Activated naive CD8-positive, alpha-beta T cell treated with anti-CD3 and anti-CD28 coated beads, Interleukin-2, amount 10 ng/mL, durations not matched to agents 7 days and 5 days (primary cell): Measurements from ENCODE around the gene SMIM13. TPM values are rescaled to one million over a fixed set of nuclear protein-coding genes. Genes with fewer than 3 reads are reported as not detected.
A peak's percentile ranks its signal among the peaks of the same experiment; 100 is the strongest.

Experiments used
- ATAC-seq: fragments of 150-1000 bp; cut with Tn5 transposase; one replicate; pipeline ENCODE4 v1.10.0; 2021; ENCODE audit warnings: low read depth, moderate library complexity
- POLR2A ChIA-PET: fragments of 350-600 bp; sonication (Branson Sonifier 250); formaldehyde crosslinking; loops from one replicate; lab custom pipeline; 2021; ENCODE audit warnings: antibody characterized with exemption; lab: Charles Lee
- DNase-seq: peaks from one replicate; pipeline ENCODE4 v3.0.0; 2021
- H3K27ac Mint-ChIP-seq: one replicate; pipeline ENCODE4 v1.8.0; 2022; ENCODE audit warnings: mild to moderate bottlenecking, mixed read lengths
- H3K27me3 Mint-ChIP-seq: one replicate; pipeline ENCODE4 v1.8.0; 2022; ENCODE audit warnings: mild to moderate bottlenecking, moderate library complexity, mixed read lengths
- H3K36me3 Mint-ChIP-seq: one replicate; pipeline ENCODE4 v1.8.0; 2021; ENCODE audit warnings: mild to moderate bottlenecking, mixed read lengths
- H3K4me1 Mint-ChIP-seq: one replicate; pipeline ENCODE4 v1.8.0; 2021; ENCODE audit warnings: mixed read lengths
- H3K4me3 Mint-ChIP-seq: one replicate; pipeline ENCODE4 v1.8.0; 2022; ENCODE audit warnings: mild to moderate bottlenecking, moderate library complexity, mixed read lengths
- H3K9me3 Mint-ChIP-seq: one replicate; pipeline ENCODE4 v1.8.0; 2021; ENCODE audit warnings: mixed read lengths
- total RNA-seq, 2 experiments: library from RNA; stranded (reverse); gene quantifications; one replicate each; pipeline ENCODE4 v1.2.3, GENCODE V29; 2021

SMIM13 gene
- total RNA-seq, 2 experiments from 2014 or later, result 7.0 to 8.3 TPM

DNA sequence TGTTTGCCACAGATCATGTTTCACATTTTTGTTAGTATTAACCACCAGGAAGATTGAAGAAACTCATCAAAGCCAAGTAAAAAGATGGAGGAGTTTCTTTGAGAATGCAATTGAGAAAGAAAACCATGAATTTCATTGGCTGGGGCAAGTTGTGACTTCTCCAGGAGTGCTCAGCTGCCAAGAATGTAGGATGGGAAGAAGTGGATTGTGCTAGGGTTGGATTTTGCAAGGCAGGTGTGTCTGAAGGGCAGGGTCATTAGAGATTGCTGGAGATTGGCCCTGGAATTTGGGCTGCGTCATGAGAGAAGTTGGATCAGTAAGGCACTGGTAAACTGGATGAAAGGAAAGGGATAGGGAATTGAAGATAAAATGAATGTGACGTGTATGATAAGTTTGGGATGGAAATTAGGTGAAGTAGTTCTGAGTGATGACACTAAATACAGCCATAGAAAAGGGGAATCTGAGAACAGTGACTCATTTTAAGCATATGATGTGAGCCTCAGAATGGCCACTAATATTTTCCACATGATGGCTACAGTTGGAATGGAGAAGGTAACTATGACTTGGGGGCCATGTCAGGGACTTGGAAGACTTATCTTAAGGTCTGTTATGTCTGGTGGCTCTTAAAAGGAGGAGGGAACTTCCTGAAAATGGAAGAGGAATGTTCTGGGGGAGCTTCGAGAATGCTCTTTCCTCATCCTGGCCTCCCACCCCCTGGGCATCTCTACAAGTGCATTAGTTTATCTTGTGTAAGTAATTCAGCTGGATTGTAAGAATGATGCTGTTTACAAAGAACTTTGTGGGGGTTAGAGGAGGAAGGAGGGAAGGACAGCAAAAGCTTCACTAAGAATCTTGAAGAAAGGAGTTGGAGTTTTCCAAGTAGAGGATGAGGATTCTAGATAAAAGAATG lies 45.7 kb downstream of the SMIM13 start:
- Mint-ChIP-seq H3K36me3 (peaks cover 9% of the 10 kb centered on the region), H3K9me3 (no peaks in the 10 kb centered on the region), H3K27me3 (peaks cover 2% of the 10 kb centered on the region), H3K27ac (no peak overlapping the region), H3K4me1 (peaks cover 4% of the 10 kb centered on the region), H3K4me3 (no peak overlapping the region)
- ATAC-seq, result no peak
- no peak for DNase-seq
- POLR2A ChIA-PET, result no interaction called here

DNA sequence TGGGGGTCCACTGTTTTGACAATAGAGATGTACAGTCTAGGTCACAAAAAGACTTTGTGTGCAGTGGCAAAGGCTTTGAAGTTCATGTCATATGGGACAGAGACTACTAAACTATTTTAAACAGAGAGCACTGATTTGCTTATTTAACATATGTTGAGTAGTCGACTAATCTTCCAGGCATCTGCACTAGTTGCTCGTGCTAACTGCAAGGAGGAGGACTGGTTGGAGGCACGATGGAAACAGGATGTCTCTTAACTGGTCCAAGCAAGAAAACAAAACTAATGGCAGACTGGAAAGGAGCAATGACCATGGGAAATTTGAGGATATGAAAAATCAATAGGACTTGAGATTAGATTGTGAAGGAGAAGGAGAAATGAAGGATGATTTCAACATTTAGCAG lies 46.4 kb downstream of the SMIM13 start:
- DNase-seq (no peak), ATAC-seq (no peak)
- H3K4me1 Mint-ChIP-seq, result peaks cover 6% of the 10 kb centered on the region
- H3K27ac Mint-ChIP-seq, result no peak overlapping the region
- H3K9me3 Mint-ChIP-seq, result no peaks in the 10 kb centered on the region
- POLR2A ChIA-PET, result no interaction called here
- peaks cover 4% of the 10 kb centered on the region for H3K36me3 Mint-ChIP-seq
- peaks cover 2% of the 10 kb centered on the region for H3K27me3 Mint-ChIP-seq
- H3K4me3 Mint-ChIP-seq, result no peak overlapping the region

DNA sequence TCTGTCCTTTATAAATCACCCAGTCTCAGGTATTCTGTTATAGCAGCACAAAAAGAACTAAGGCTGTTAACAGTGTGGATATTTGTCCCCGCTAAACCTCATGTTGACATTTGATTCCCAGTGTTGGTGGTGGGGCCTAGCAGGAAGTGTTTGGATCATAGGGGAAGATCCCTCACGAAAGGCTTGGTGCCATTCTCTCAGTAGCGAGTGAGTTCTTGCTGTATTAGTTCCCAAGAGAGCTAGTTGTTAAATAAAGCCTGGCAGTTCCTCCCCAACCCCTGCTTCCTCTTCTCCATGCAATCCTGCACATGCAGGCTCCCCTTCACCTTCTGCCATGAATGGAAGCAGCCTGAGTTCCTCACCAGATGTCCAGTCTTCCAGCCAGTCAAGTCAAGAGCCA lies 47.7 kb downstream of the SMIM13 start:
- Mint-ChIP-seq H3K36me3 (peaks cover 4% of the 10 kb centered on the region), H3K4me1 (peaks cover 6% of the 10 kb centered on the region), H3K27me3 (peaks cover 2% of the 10 kb centered on the region), H3K27ac (no peak overlapping the region), H3K4me3 (no peak overlapping the region), H3K9me3 (no peaks in the 10 kb centered on the region)
- DNase-seq (no peak), ATAC-seq (no peak)
- POLR2A ChIA-PET, result no interaction called here

DNA sequence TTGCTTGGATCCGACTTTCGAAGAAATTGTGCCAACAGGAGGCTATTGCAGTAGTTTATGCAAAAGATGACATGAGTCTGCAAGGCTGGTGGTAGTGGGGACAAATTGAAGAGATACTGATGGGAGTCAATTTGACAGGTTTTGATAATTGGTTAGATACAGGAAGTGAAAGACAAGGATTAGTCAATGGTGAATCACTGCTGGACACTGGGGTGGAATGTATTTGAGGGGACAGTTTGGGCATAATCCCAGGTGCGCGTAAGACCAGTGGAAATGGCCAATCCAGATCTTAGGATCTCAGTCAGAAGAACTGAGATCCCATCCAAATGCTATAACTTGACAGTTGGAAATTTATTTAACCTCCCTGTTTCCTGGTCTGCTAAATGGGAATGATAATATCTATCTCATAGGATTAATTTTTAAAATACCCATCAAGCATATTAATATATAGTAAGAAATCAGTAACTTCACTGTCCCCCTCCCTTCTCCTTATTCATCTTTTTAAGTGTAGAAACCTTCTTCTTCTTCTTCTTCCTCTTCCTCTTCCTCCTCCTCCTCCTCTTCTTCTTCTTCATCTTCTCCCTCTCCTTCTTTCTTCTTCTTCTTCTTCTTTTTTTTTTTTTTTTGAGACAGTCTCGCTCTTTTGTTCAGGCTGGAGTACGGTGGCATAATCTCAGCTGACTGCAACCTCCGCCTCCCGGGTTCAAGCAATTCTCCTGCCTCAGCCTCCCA lies 48.8 kb downstream of the SMIM13 start:
- Mint-ChIP-seq H3K4me1 (peaks cover 6% of the 10 kb centered on the region), H3K36me3 (peaks cover 4% of the 10 kb centered on the region), H3K4me3 (no peak overlapping the region), H3K9me3 (no peaks in the 10 kb centered on the region), H3K27ac (no peak overlapping the region), H3K27me3 (peaks cover 2% of the 10 kb centered on the region)
- no peak for DNase-seq
- POLR2A ChIA-PET, result no interaction called here
- no peak for ATAC-seq

DNA sequence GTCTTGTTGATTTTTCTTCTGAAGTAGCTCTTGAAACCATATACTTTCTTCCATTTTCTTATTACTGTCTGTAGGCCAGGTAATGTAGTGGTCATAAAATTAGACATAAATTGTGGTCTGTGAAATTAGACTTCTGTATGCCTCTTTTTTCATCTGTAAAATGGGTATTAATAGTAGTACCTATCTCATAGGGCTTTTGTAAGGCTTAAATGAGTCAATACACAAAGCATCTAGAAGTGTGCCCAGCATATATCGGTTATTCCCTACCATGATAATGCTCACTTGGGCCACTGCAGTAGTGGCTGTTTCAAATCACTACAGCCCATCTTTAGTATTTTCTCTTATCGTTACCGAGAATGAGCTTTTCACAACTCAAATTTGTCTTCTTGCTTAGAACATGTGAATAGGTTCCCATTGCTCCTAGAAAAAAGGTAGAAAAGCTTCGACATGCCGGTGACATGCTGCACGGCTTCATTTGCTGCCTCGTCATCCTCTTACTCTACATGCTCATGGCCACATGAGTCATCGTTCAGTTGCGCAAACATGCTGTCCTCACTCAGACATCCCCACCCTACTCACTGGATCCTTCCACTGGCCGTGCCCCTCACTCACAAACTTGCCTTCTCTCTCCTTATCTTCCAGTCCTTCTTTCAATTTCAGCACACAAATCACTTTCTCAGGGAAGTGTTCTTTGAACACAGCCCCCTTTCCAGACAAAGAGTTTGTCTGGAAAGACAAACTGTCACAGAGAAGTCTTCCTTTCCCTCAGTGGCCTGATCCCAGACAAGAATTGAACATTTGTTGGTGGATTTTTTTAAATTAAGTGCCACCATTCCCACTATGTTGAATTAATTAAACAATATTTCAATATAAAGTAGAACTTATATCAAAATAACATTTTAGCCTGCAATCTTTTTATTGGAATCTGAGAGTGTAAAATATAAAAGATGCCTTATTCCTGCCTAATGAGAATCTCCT lies 50.0 kb downstream of the SMIM13 start:
- Mint-ChIP-seq H3K27me3 (peaks cover 2% of the 10 kb centered on the region), H3K27ac (no peak overlapping the region), H3K4me1 (peaks cover 6% of the 10 kb centered on the region), H3K4me3 (no peak overlapping the region), H3K9me3 (no peaks in the 10 kb centered on the region), H3K36me3 (peaks cover 4% of the 10 kb centered on the region)
- no peak for ATAC-seq
- POLR2A ChIA-PET, result interaction anchor here (0.7 to 1.5 kb wide), 4 partner anchors 11 to 89 kb away, joined by 3 to 4 read pairs (median 3); partner anchors contain the start of gene NEDD9
- no peak for DNase-seq

DNA sequence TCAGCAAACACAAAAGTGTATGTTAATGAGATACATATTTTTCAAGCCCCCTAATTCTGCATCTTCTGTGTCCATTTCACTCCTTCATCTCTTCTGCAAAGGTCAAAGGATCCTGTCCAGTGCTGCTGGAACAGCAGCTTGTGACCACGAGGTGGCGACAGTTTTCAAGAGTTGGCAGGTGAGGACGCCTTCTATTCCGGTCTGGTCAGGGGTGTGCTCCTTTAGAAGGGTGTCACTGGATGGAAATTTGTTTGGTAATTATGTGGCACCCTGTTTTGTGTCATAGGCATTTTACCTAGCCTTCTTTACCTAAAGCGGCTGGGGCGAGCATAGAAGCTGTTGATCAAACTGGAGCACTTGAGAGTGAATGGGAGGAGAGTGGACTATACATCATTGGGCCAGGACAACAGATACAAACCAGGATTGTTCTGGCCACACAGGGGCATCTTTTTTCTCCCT lies 50.8 kb downstream of the SMIM13 start:
- H3K9me3 Mint-ChIP-seq, result no peaks in the 10 kb centered on the region
- peaks cover 4% of the 10 kb centered on the region for H3K4me1 Mint-ChIP-seq
- H3K27me3 Mint-ChIP-seq, result peaks cover 2% of the 10 kb centered on the region
- no peaks in the 10 kb centered on the region for H3K36me3 Mint-ChIP-seq
- POLR2A ChIA-PET, result interaction anchor here (0.7 to 1.5 kb wide), 4 partner anchors 10 to 88 kb away, joined by 3 to 4 read pairs (median 3); partner anchors contain the start of gene NEDD9
- H3K4me3 Mint-ChIP-seq, result no peak overlapping the region
- ATAC-seq (peak; percentile 92), DNase-seq (peak; percentile 76)
- no peak overlapping the region for H3K27ac Mint-ChIP-seq

DNA sequence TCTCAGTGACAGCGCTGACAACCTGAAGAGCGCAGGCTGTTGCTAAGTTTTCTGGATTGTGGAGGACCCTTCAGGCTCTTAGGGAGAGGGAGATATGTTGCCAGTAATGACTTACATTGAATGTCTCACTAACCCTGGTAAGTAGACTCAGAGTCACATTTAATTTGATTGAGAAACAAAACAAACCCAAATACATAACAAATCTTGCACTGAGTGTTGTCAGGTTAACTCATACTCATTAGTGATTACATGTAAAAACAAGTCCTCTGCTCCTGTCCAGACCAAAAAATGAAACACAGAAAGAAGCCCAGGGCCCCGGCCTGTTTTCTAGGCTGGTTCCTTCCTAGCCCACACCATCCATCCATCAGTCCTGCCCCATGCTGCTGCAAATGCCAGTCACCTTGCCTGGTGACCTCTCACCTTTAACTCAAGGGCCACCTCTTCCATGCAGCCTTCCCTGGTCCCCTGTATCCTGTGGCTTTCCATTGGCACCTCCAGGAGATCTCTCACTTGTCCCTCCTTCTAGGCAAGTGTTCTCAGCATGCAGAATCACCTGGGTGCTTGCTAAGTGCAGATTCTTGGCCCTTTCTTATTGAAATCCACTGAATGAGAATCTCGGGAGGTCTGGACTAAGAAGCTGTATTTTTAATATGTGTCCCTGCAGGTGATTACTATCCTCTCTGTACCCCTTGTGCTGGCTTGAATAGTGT lies 52.6 kb downstream of the SMIM13 start:
- Mint-ChIP-seq H3K27ac (peak overlapping the region; percentile 44), H3K4me3 (no peak overlapping the region), H3K9me3 (no peaks in the 10 kb centered on the region), H3K36me3 (no peaks in the 10 kb centered on the region), H3K27me3 (peaks cover 2% of the 10 kb centered on the region), H3K4me1 (peaks cover 5% of the 10 kb centered on the region)
- POLR2A ChIA-PET, result no interaction called here
- no peak for ATAC-seq
- no peak for DNase-seq

DNA sequence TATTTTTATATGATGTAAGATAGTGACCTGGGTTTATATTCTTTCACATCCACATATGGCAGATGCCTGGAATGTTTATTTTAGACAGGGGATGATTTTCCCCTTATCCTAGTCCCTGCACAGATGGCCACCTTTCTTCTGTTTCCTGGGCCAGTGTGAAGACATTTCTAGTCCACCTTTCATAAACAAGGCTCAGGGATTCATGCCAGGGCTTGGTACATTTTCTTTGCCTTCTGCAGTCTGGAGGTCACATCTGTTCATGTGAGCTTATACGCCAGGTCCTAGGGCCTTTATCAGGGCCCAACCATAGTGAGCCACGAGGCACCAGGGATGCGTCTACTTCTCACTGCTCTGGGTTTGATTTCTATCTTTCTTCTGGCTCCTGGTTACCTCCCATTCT lies 55.9 kb downstream of the SMIM13 start:
- Mint-ChIP-seq H3K4me3 (no peak overlapping the region), H3K4me1 (peaks cover 10% of the 10 kb centered on the region), H3K36me3 (peaks cover 9% of the 10 kb centered on the region), H3K27ac (no peak overlapping the region), H3K9me3 (no peaks in the 10 kb centered on the region), H3K27me3 (no peaks in the 10 kb centered on the region)
- POLR2A ChIA-PET, result no interaction called here
- DNase-seq, result no peak
- ATAC-seq, result no peak

DNA sequence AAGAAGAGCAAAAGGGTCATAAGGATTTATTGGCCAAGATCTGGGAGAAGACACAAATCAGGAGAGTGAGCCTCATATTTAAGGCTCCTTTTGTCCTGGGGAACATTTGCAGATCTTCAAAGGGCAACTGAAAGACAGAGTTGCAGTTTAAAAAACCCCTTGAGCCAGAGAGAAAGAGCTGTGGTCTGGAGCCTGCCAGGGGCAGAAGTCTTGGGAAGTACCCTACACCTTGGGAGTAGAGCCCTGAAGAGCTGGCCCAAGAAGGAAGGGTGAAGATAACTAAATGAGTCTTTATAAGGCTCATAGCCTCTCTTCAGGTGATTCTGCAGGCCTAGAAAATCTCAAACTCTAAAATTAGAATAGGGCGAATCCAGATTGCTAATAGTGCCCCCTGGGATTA lies 57.9 kb downstream of the SMIM13 start:
- no peak overlapping the region for H3K27ac Mint-ChIP-seq
- POLR2A ChIA-PET, result no interaction called here

DNA sequence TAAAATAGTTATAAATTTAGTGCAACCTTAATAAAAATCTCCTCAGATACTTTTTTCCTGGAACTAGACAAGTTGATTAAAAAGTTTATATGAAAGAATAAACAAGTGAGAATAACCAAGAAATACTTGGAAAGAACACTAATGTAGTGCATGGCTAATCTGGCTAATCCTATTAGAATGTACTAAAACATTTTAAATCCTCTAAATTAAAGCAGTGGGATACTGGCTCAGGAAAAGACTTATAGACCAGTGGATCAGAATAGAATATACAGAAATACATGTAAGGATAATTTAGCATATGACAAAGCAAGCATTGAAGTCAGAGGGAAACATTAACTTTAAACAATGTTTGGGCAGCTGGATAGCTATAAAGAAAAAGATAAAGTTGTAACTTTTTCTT lies 58.9 kb downstream of the SMIM13 start:
- no peak for ATAC-seq
- Mint-ChIP-seq H3K4me1 (peaks cover 10% of the 10 kb centered on the region), H3K36me3 (peaks cover 9% of the 10 kb centered on the region), H3K4me3 (no peak overlapping the region), H3K9me3 (no peaks in the 10 kb centered on the region), H3K27ac (no peak overlapping the region), H3K27me3 (peaks cover 7% of the 10 kb centered on the region)
- no peak for DNase-seq
- POLR2A ChIA-PET, result no interaction called here

More for the DNA sequence above, 57.9 kb downstream of the SMIM13 start:
- ATAC-seq (no peak), DNase-seq (no peak)
- peaks cover 10% of the 10 kb centered on the region for H3K4me1 Mint-ChIP-seq
- no peaks in the 10 kb centered on the region for H3K9me3 Mint-ChIP-seq
- H3K4me3 Mint-ChIP-seq, result no peak overlapping the region
- peaks cover 9% of the 10 kb centered on the region for H3K36me3 Mint-ChIP-seq
- peaks cover 6% of the 10 kb centered on the region for H3K27me3 Mint-ChIP-seq

DNA sequence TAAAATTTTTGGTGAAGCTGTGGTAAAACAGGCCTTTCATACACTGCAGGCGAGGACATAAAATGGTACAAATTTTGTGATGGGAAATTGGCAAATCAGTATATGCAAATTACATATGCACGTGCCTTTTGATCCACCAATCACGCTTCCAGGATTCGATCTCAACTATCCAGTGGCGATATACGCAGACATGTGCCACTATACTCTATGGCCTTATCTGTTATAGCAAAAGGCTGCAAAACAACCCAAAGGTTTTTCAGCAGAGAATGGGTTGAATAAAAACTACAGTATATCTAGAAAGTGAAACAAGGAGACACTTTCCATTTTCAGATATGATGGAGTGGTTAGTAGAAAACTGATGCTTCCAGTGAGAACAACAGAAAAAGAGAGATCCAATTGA lies 59.8 kb downstream of the SMIM13 start:
- Mint-ChIP-seq H3K4me1 (peaks cover 10% of the 10 kb centered on the region), H3K36me3 (peaks cover 9% of the 10 kb centered on the region), H3K4me3 (peak overlapping the region; percentile 77), H3K9me3 (no peaks in the 10 kb centered on the region), H3K27me3 (peaks cover 7% of the 10 kb centered on the region), H3K27ac (peak overlapping the region; percentile 73)
- POLR2A ChIA-PET, result no interaction called here
- no peak for ATAC-seq
- DNase-seq, result no peak

DNA sequence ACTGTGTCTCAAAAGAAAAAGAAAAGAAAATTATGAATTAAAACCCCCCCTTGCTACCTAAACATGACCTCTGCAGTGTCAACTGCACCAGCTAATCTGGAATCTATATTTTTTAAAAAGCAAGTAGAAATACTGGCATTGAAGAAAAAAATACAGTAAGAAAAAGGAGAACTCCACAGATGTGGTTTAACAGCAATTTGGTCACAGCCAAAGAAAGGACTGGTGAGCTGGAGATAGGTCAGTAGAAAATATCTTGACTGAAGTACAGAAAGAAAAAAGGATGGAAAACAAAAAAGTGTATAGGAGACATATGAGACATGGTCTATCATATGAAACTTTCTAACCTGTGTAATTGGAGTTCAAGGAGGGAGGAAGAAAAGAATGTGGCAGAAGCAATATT lies 62.0 kb downstream of the SMIM13 start:
- POLR2A ChIA-PET, result no interaction called here
- no peaks in the 10 kb centered on the region for H3K9me3 Mint-ChIP-seq
- H3K4me1 Mint-ChIP-seq, result peaks cover 10% of the 10 kb centered on the region
- no peak overlapping the region for H3K4me3 Mint-ChIP-seq
- peaks cover 9% of the 10 kb centered on the region for H3K36me3 Mint-ChIP-seq
- H3K27ac Mint-ChIP-seq, result no peak overlapping the region
- peaks cover 14% of the 10 kb centered on the region for H3K27me3 Mint-ChIP-seq
- DNase-seq, result no peak
- ATAC-seq, result no peak
